OCI-LY3 (cell line): ENCODE data around the gene ELAPOR2.

Experiments used
- H2AFZ ChIP-seq: fragments of 200-600, 300-600 bp; shearing (Covaris generic); 2 replicates; pipeline ENCODE4 v1.6.0; 2014; ENCODE audit warnings: antibody characterized with exemption, low read depth, low read length
- H3K27ac ChIP-seq: fragments of 200-600, 300-600 bp; sonication (generic); 2 replicates; pipeline ENCODE4 v1.5.1; 2014; ENCODE audit warnings: mild to moderate bottlenecking, low read length, moderate library complexity, mixed read lengths
- H3K27me3 ChIP-seq: fragments of 200-600, 300-600 bp; sonication (generic); 2 replicates; pipeline ENCODE4 v1.6.1; 2014; ENCODE audit warnings: low read depth, low read length, mixed read lengths
- H3K36me3 ChIP-seq: fragments of 200-600, 300-600 bp; sonication (generic); replicated peaks from 2 replicates; pipeline ENCODE3; 2014; ENCODE audit warnings: low read depth, low read length, mixed read lengths
- H3K4me1 ChIP-seq: fragments of 300-600, 200-600 bp; sonication (generic); 2 replicates; pipeline ENCODE4 v1.6.1; 2014; ENCODE audit warnings: low read length, mixed read lengths
- H3K4me2 ChIP-seq: fragments of 200-600, 300-600 bp; sonication (generic); 2 replicates; pipeline ENCODE4 v1.6.1; 2014; ENCODE audit warnings: low read length, mixed read lengths
- H3K4me3 ChIP-seq: fragments of 300-600, 200-600 bp; sonication (generic); 2 replicates; pipeline ENCODE4 v1.5.1; 2014; ENCODE audit warnings: antibody characterized with exemption, mild to moderate bottlenecking, low read length, moderate library complexity
- H3K79me2 ChIP-seq: fragments of 300-600, 200-600 bp; shearing (Covaris generic); 2 replicates; pipeline ENCODE4 v1.6.1; 2014; ENCODE audit warnings: mild to moderate bottlenecking, low read length, mixed read lengths
- H3K9ac ChIP-seq: fragments of 300-600, 200-600 bp; shearing (Covaris generic); 2 replicates; pipeline ENCODE4 v1.6.0; 2014; ENCODE audit warnings: mild to moderate bottlenecking, low read length, moderate library complexity
- H3K9me3 ChIP-seq: fragments of 200-600, 300-600 bp; shearing (Covaris generic); 2 replicates; pipeline ENCODE4 v1.6.1; 2014; ENCODE audit warnings: low read length, mixed read lengths; ENCODE audit not compliant: insufficient read depth
- H4K20me1 ChIP-seq: fragments of 200-600, 300-600 bp; sonication (generic); 2 replicates; pipeline ENCODE4 v1.6.1; 2016; ENCODE audit warnings: low read length, mixed read lengths; ENCODE audit not compliant: insufficient read depth
- CTCF ChIP-seq: fragments of 200-600, 300-600 bp; sonication (generic); IDR thresholded peaks from 2 replicates; pipeline ENCODE4 v1.5.1; 2014; ENCODE audit warnings: antibody characterized with exemption, low read length, low read depth
- EZH2phosphoT487 ChIP-seq: fragments of 200-600 bp; shearing (Covaris generic); IDR thresholded peaks from 2 replicates; pipeline ENCODE4 v1.6.1; 2018; ENCODE audit warnings: antibody characterized with exemption, mixed run types, low read depth

The ELAPOR2 gene

GRCh38 chr7:87028636-87029035, 30.8 kb downstream of the ELAPOR2 start:
- TF ChIP-seq EZH2phosphoT487 (no peak), CTCF (no peak)
- no peaks in the 10 kb centered on the region; the same call in 1 of the 2 replicates for H3K9me3 ChIP-seq
- no peaks in the 10 kb centered on the region for H3K36me3 ChIP-seq
- H4K20me1 ChIP-seq = no peaks in the 10 kb centered on the region
- H3K27ac ChIP-seq = no peak overlapping the region
- H3K4me2 ChIP-seq = no peak overlapping the region
- H3K79me2 ChIP-seq = no peaks in the 10 kb centered on the region
- no peaks in the 10 kb centered on the region for H3K27me3 ChIP-seq
- no peak overlapping the region for H3K9ac ChIP-seq
- peaks cover 26% of the 10 kb centered on the region for H3K4me1 ChIP-seq
- no peak overlapping the region for H2AFZ ChIP-seq
- H3K4me3 ChIP-seq = no peak overlapping the region

GRCh38 chr7:87027900-87028299, 31.6 kb downstream of the ELAPOR2 start:
- Histone ChIP-seq H3K9me3 (no peaks in the 10 kb centered on the region; the same call in 1 of the 2 replicates), H2AFZ (no peak overlapping the region; the same call in 1 of the 2 replicates), H3K4me2 (peak overlapping the region; percentile 29), H3K79me2 (no peaks in the 10 kb centered on the region), H4K20me1 (no peaks in the 10 kb centered on the region), H3K4me3 (no peak overlapping the region), H3K27ac (no peak overlapping the region), H3K9ac (no peak overlapping the region), H3K36me3 (no peaks in the 10 kb centered on the region), H3K27me3 (no peaks in the 10 kb centered on the region), H3K4me1 (peaks cover 25% of the 10 kb centered on the region)
- TF ChIP-seq CTCF (no peak), EZH2phosphoT487 (no peak)

DNA sequence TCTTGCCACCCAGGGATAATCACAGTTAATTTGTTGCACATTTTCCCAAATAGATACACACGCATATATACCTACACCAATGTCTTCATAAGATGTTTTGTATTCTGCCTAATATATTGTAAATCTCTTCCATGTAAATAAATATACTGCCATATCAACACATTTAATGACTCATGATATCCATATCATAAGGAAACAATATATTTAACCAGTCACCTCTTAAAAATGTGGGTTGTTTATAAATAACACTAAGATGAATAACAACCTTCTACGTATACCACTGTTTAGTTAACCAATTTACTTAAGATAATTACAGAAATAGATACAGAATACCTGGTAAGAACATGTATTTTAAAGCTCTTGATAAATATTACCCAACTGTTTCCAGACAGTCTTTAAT, 38.2 kb downstream of the ELAPOR2 start:
- Histone ChIP-seq H3K9ac (no peak overlapping the region), H3K27ac (no peak overlapping the region), H3K9me3 (no peaks in the 10 kb centered on the region), H3K79me2 (no peaks in the 10 kb centered on the region), H4K20me1 (no peaks in the 10 kb centered on the region), H3K36me3 (no peaks in the 10 kb centered on the region), H2AFZ (no peak overlapping the region), H3K4me1 (no peaks in the 10 kb centered on the region), H3K4me3 (no peak overlapping the region), H3K27me3 (no peaks in the 10 kb centered on the region), H3K4me2 (no peak overlapping the region)
- TF ChIP-seq CTCF (no peak), EZH2phosphoT487 (no peak)

DNA sequence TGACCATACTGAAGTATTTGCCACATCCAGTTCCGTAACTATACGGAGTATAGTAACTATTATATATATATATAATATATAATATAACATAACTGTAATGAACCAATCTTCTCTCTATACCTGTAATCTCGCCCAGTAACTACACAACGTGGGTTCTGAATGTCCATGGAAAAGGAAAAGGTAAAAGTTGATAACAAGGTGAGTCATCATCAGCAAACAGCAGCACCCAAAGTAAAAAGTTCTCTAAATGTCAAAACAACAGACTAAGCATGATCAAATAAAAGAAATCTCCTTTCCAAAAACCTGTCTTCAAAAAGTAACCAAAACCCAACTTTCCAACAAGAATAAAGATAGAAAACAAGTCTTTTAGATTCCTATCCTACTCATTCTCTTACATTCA, 42.8 kb downstream of the ELAPOR2 start:
- H3K27ac ChIP-seq = no peak overlapping the region
- TF ChIP-seq EZH2phosphoT487 = no peak
- TF ChIP-seq CTCF = no peak
- H4K20me1 ChIP-seq = no peaks in the 10 kb centered on the region
- no peak overlapping the region for H3K9ac ChIP-seq
- no peaks in the 10 kb centered on the region for H3K79me2 ChIP-seq
- H3K4me1 ChIP-seq = no peaks in the 10 kb centered on the region
- peaks cover 7% of the 10 kb centered on the region; the same call in 1 of the 2 replicates for H3K27me3 ChIP-seq
- no peaks in the 10 kb centered on the region for H3K36me3 ChIP-seq
- no peak overlapping the region for H3K4me3 ChIP-seq
- no peaks in the 10 kb centered on the region for H3K9me3 ChIP-seq
- H3K4me2 ChIP-seq = no peak overlapping the region
- H2AFZ ChIP-seq = no peak overlapping the region
